Ovary (tissue), 9 donors: Measurements from ENCODE around the gene LAMC3. TPM values are rescaled to one million over a fixed set of nuclear protein-coding genes. Genes with fewer than 3 reads are reported as not detected.

Experiments
- DNase-seq, 5 donors: peaks; one replicate each; pipeline ENCODE4 v3.0.0-alpha.2; 2019 to 2020
- H3K27ac ChIP-seq, 2 donors: fragments of 200-600 bp; one replicate each; pipeline versions ENCODE4 v1.5.1 to v1.8.0; 2019 to 2022
- H3K27me3 ChIP-seq: fragments of 200-600 bp; one replicate; pipeline ENCODE4 v1.8.0; 2022
- H3K36me3 ChIP-seq: fragments of 200-600 bp; sonication (generic); one replicate; pipeline ENCODE4 v1.5.1; 2019
- H3K4me1 ChIP-seq: one replicate; pipeline ENCODE4 v1.8.1; 2013; ENCODE audit warnings: mild to moderate bottlenecking, moderate library complexity; ENCODE audit not compliant: insufficient read depth
- H3K4me3 ChIP-seq: fragments of 200-600 bp; sonication (generic); one replicate; pipeline ENCODE4 v1.5.1; 2017
- H3K9me3 ChIP-seq, 2 donors: fragments of 200-600 bp in 1 of 2; sonication (generic) in 1 of 2; one replicate each; pipeline versions ENCODE4 v1.5.1 to v1.8.1; 2013 to 2019; ENCODE audit warnings: mild to moderate bottlenecking in 1 of 2, moderate library complexity in 1 of 2
- CTCF ChIP-seq, 3 donors: fragments of 450-650 bp in 2 of 3; fragments of 200-600 bp in 1 of 3; IDR thresholded peaks; one replicate each; pipeline versions ENCODE4 v1.5.1 to v1.8.0; 2016 to 2022; ENCODE audit warnings: antibody characterized with exemption in 3 of 3, mild to moderate bottlenecking in 1 of 3
- EP300 ChIP-seq: sonication (generic); formaldehyde crosslinking; IDR thresholded peaks from one replicate; pipeline ENCODE4 v1.6.1; 2017; ENCODE audit warnings: antibody characterized with exemption
- POLR2A ChIP-seq: fragments of 450-650 bp; IDR thresholded peaks from one replicate; pipeline ENCODE4 v1.6.1; 2017; ENCODE audit warnings: antibody characterized with exemption, mild to moderate bottlenecking, moderate library complexity
- WGBS, 3 donors: extraction: QIAGEN DNeasy Blood & Tissue Kit in 1 of 3; methylation state at CpG; one replicate each; pipeline versions ENCODE4 v1.1.5 to v1.1.7; 2013 to 2017; 5-methylcytosine and 5-hydroxymethylcytosine counted together
- intact Hi-C, 4 donors: fragments of 100-400 bp; cut with DNase I; formaldehyde crosslinking; loops; one replicate each; pipeline versions ENCODE4 v1.11.0 to v1.15.1; 2022 to 2023
- polyA plus RNA-seq, 2 donors: library from polyadenylated mRNA; stranded (reverse); fragments of 200-250 nt in 1 of 2; fragments of 350-450 nt in 1 of 2; fragmentation: Illumina TruSeq in 1 of 2; extraction: RNeasy Lipid Tissue Mini Kit (QIAGEN cat#74804) in 1 of 2; gene quantifications; one replicate each; pipeline ENCODE4 v1.2.3, GENCODE V29; 2013 to 2014
- total RNA-seq, 7 donors: library from RNA; depleted of rRNA in 2 of 7; stranded (reverse); fragments of >200 nt in 2 of 7; fragmentation: NEBNext Ultra II Directional in 3 of 7; extraction: Animal tissue kit (Norgen Biotek cat#: 25700) in 3 of 7; gene quantifications; one replicate each; pipeline versions ENCODE4 v1.1.0 to v1.2.4, GENCODE V29; 2016 to 2023
- donor health status: DM: no; HTN: no; CAD: no; lungs with moderate emphysema.
- donor health status: DM: no; HTN: no; CAD: no.
- donor health status: Bipolar disorder and iron deficiency.
- donor health status: DM: yes; HTN: yes; CAD: no.
- donor health status: DM: no; HTN: no; CAD: no.
- donor health status: DM: yes; HTN: yes; CAD: no.

LAMC3 gene
- total and polyA plus RNA-seq, 9 donors: 0.48 to 5.7 (median 1.8) TPM

GRCh38 chr9:131008086-131008485 is 888 bp upstream of the LAMC3 start:
- H3K27ac ChIP-seq: no peak overlapping the region
- TF ChIP-seq EP300 (no peak), CTCF (IDR thresholded peaks at IDR 0.05) (no peak), POLR2A (no peak)
- H3K4me3 ChIP-seq: no peak overlapping the region
- H3K9me3 ChIP-seq: no peaks in the 10 kb centered on the region
- intact Hi-C loops: no loop called here
- no peaks in the 10 kb centered on the region for H3K36me3 ChIP-seq
- 82 to 84% (median 83%) methylated on average over 11 of the region's 11 CpGs for WGBS, 3 donors
- DNase-seq: no peak
- no peaks in the 10 kb centered on the region for H3K4me1 ChIP-seq
- H3K27me3 ChIP-seq: no peaks in the 10 kb centered on the region

- TF ChIP-seq CTCF (IDR thresholded peaks at IDR 0.05) (no peak), POLR2A (no peak), EP300 (no peak)
- 21 to 32% (median 22%) methylated on average over 8 of the region's 8 CpGs for WGBS, 3 donors
- Histone ChIP-seq H3K27me3 (no peaks in the 10 kb centered on the region), H3K9me3 (no peaks in the 10 kb centered on the region), H3K27ac (no peak overlapping the region), H3K36me3 (no peaks in the 10 kb centered on the region), H3K4me3 (no peak overlapping the region), H3K4me1 (no peaks in the 10 kb centered on the region)
- DNase-seq: no peak
- intact Hi-C loops: no loop called here
Measured at GRCh38 chr9:131008563-131008908, 438 bp upstream of the LAMC3 start.

GRCh38 chr9:131010482-131011273 is 1.7 kb downstream of the LAMC3 start:
- no peak overlapping the region for H3K4me3 ChIP-seq
- TF ChIP-seq EP300 (no peak), POLR2A (no peak), CTCF (IDR thresholded peaks at IDR 0.05) (no peak)
- no peak overlapping the region for H3K27ac ChIP-seq
- no peaks in the 10 kb centered on the region for H3K9me3 ChIP-seq
- 17 to 38% (median 19%) methylated on average over 14 of the region's 14 CpGs for WGBS, 3 donors
- no peak for DNase-seq
- H3K4me1 ChIP-seq: peaks cover 3% of the 10 kb centered on the region
- no peaks in the 10 kb centered on the region for H3K27me3 ChIP-seq
- H3K36me3 ChIP-seq: no peaks in the 10 kb centered on the region
- intact Hi-C loops: no loop called here

- WGBS, 3 donors: 56 to 68% (median 66%) methylated on average over 8 of the region's 8 CpGs
- no peak for TF ChIP-seq POLR2A
- no peak for TF ChIP-seq EP300
- DNase-seq: no peak
- Histone ChIP-seq H3K4me1 (peaks cover 3% of the 10 kb centered on the region), H3K4me3 (no peak overlapping the region), H3K9me3 (no peaks in the 10 kb centered on the region), H3K27me3 (no peaks in the 10 kb centered on the region), H3K36me3 (no peaks in the 10 kb centered on the region), H3K27ac (no peak overlapping the region)
- intact Hi-C loops: no loop called here
Measured at GRCh38 chr9:131011274-131012022, 2.5 kb downstream of the LAMC3 start.

GRCh38 chr9:131012023-131012334 is 3.0 kb downstream of the LAMC3 start:
- Histone ChIP-seq H3K27me3 (no peaks in the 10 kb centered on the region), H3K9me3 (no peaks in the 10 kb centered on the region), H3K27ac (no peak overlapping the region), H3K36me3 (no peaks in the 10 kb centered on the region), H3K4me1 (peaks cover 3% of the 10 kb centered on the region), H3K4me3 (no peak overlapping the region)
- intact Hi-C loops: no loop called here
- 65 to 71% (median 66%) methylated on average over 6 of the region's 6 CpGs for WGBS, 3 donors
- TF ChIP-seq POLR2A: no peak
- TF ChIP-seq CTCF (IDR thresholded peaks at IDR 0.05): no peak
- no peak for TF ChIP-seq EP300
- DNase-seq: no peak
